Measurements from ENCODE around the gene SPOP. TPM values are rescaled to one million over a fixed set of nuclear protein-coding genes. Genes with fewer than 3 reads are reported as not detected.
"Not testable (repeated sequence)": the region's sequence is repeated elsewhere in the genome, so short reads cannot be mapped to it uniquely, and the experiment has no call there.

SPOP gene
- total and polyA plus RNA-seq, 7 donors, result 31.2 to 64.9 (median 47.3) TPM

GRCh38 chr17:49680314-49680713 is 2.4 kb upstream of the SPOP start:
- intact Hi-C loops (cut with DNase I), result no loop called here
- Histone ChIP-seq H3K27me3 (ENCODE audit: insufficient read depth in 3 of 3, low read length in 2 of 3) (no peaks in the 10 kb centered on the region), H3K4me1 (peaks cover 17% of the 10 kb centered on the region), H3K36me3 (ENCODE audit: insufficient read depth in 1 of 2, low read depth in 1 of 2) (peaks cover 0 to 4% of the 10 kb centered on the region in 2 donors), H3K27ac (no peak overlapping the region), H3K9me3 (no peaks in the 10 kb centered on the region), H3K4me3 (no peak overlapping the region)
- ATAC-seq (no peak), DNase-seq (no peak)
- TF ChIP-seq CTCF (IDR thresholded peaks at IDR 0.05), result no peak
- WGBS, 3 donors, result 48 to 53% (median 50%) methylated on average over 6 of the region's 6 CpGs

- H3K4me1 ChIP-seq, result peaks cover 44% of the 10 kb centered on the region
- no peak for TF ChIP-seq CTCF (IDR thresholded peaks at IDR 0.05)
- 0 to 1% (median 1%) methylated on average over 34 of the region's 34 CpGs for WGBS, 3 donors
- intact Hi-C loops (cut with DNase I), result loop anchor here (5.0 kb wide), 3 partner anchors 40 to 60 kb away; no protein-coding TSS in a partner anchor
- H3K27ac ChIP-seq, result peak overlapping the region; percentile 93
- peaks cover 0 to 21% of the 10 kb centered on the region in 2 donors for H3K36me3 ChIP-seq (ENCODE audit: insufficient read depth in 1 of 2, low read depth in 1 of 2)
- ATAC-seq, result peak; percentile 77 to 88 (median 80)
- no peaks in the 10 kb centered on the region for H3K27me3 ChIP-seq (ENCODE audit: insufficient read depth in 3 of 3, low read length in 2 of 3)
- H3K4me3 ChIP-seq, result peak overlapping the region; percentile 69
- H3K9me3 ChIP-seq, result no peaks in the 10 kb centered on the region
- DNase-seq, result peak; percentile 98 to 99
Measured at GRCh38 chr17:49677134-49677932, 564 bp downstream of the SPOP start.

- Histone ChIP-seq H3K27ac (peak overlapping the region; percentile 93), H3K9me3 (no peaks in the 10 kb centered on the region), H3K27me3 (ENCODE audit: insufficient read depth in 3 of 3, low read length in 2 of 3) (no peaks in the 10 kb centered on the region), H3K4me1 (peaks cover 45% of the 10 kb centered on the region), H3K36me3 (ENCODE audit: insufficient read depth in 1 of 2, low read depth in 1 of 2) (peaks cover 0 to 21% of the 10 kb centered on the region in 2 donors), H3K4me3 (peak overlapping the region; percentile 69)
- intact Hi-C loops (cut with DNase I), result loop anchor here (5.0 kb wide), 3 partner anchors 39 to 59 kb away; no protein-coding TSS in a partner anchor
- TF ChIP-seq CTCF (IDR thresholded peaks at IDR 0.05), result no peak
- ATAC-seq (no peak), DNase-seq (no peak)
- WGBS, 3 donors, result 28 to 43% (median 33%) methylated on average over 5 of the region's 5 CpGs
Measured at GRCh38 chr17:49676276-49676868, 1.5 kb downstream of the SPOP start.

- intact Hi-C loops (cut with DNase I), result no loop called here
- no peak for ATAC-seq
- TF ChIP-seq CTCF (IDR thresholded peaks at IDR 0.05), result no peak
- H3K36me3 ChIP-seq (ENCODE audit: insufficient read depth in 1 of 2, low read depth in 1 of 2), result peaks cover 0 to 21% of the 10 kb centered on the region in 2 donors
- peak overlapping the region; percentile 6 for H3K4me3 ChIP-seq
- no peaks in the 10 kb centered on the region for H3K9me3 ChIP-seq
- no peak for DNase-seq
- no peaks in the 10 kb centered on the region for H3K27me3 ChIP-seq (ENCODE audit: insufficient read depth in 3 of 3, low read length in 2 of 3)
- H3K4me1 ChIP-seq, result peaks cover 57% of the 10 kb centered on the region
- H3K27ac ChIP-seq, result peak overlapping the region; percentile 93
Measured at GRCh38 chr17:49674507-49674906, 3.4 kb downstream of the SPOP start.

- Histone ChIP-seq H3K4me1 (peaks cover 59% of the 10 kb centered on the region), H3K36me3 (ENCODE audit: insufficient read depth in 1 of 2, low read depth in 1 of 2) (peaks cover 0 to 21% of the 10 kb centered on the region in 2 donors), H3K27ac (peak overlapping the region; percentile 93)
- H3K4me3 ChIP-seq; H3K9me3 ChIP-seq; ATAC-seq; DNase-seq; H3K27me3 ChIP-seq (ENCODE audit: insufficient read depth in 3 of 3, low read length in 2 of 3); intact Hi-C loops (cut with DNase I): not testable (repeated sequence)
- 22 to 58% (median 22%) methylated on average over 6 of the region's 6 CpGs for WGBS, 3 donors
Measured at GRCh38 chr17:49673679-49674078, 4.2 kb downstream of the SPOP start.
